Measurements from ENCODE around the gene KLHL7. TPM values are rescaled to one million over a fixed set of nuclear protein-coding genes. Genes with fewer than 3 reads are reported as not detected.
"Not testable (repeated sequence)": the region's sequence is repeated elsewhere in the genome, so short reads cannot be mapped to it uniquely, and the experiment has no call there.

KLHL7 gene
- total RNA-seq, 2 experiments from 2014 or later, result 18.1 to 20.8 TPM

DNA sequence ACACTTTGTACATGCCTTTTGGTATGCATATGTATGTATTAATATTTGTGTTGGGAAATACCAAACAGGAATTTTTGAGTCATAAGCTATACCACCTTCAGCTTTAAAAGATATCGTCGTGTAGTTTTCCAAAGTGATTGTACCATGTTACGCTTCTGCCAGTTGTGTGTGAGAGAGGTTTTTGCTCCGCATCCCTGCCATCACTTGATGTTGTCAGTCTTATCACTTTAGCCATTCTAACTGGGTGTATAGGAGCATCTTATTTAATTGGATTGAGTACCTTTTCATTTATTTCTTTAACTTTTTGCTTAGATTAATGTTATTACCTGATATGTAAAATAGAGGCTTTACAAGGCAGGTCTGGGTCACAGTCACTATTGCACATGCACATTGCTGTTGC is 3.4 kb downstream of the KLHL7 start:
- CTCF ChIA-PET, result interaction anchor here (1.4 kb wide), 1 partner anchor 23 kb away, joined by 5 read pairs; no protein-coding TSS in a partner anchor
- no peaks in the 10 kb centered on the region for H3K27me3 Mint-ChIP-seq

DNA sequence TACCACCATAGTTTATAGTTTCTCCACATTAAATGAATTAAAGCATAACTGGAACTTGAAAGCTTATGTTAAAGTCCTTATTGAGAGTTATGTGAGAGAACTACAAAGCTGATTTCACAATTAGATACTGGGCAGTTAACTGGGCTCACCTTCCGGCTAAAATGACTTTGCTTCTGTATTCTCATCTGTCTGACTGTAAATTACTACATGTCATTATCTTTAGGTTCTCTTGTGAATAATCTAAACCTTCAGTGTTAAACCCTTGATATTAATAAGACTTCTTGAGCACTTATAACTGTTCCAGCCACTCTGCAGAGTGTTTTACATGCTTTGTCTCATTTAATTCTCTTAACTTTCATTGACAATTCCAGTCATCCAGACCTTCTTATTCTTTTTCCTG is 3.9 kb downstream of the KLHL7 start:
- no peak overlapping the region for H3K4me3 Mint-ChIP-seq
- ChIA-PET POLR2A (no interaction called here), CTCF (interaction anchor here (1.4 kb wide), 1 partner anchor 23 kb away, joined by 5 read pairs; no protein-coding TSS in a partner anchor)
- no peak for DNase-seq
- intact Hi-C loops (cut with DNase I, micrococcal nuclease), result loop anchor here (5.0 to 10.0 kb wide), 2 partner anchors 425 to 1682 kb away; partner anchors contain the start of genes SP4 (in 1 of the 2) and TRA2A (in 1 of the 2)
- H3K27ac Mint-ChIP-seq, result no peak overlapping the region
- H3K36me3 Mint-ChIP-seq (ENCODE audit: low read depth), result peaks cover 2% of the 10 kb centered on the region
- ATAC-seq, result no peak
- H3K27me3 Mint-ChIP-seq, result no peaks in the 10 kb centered on the region
- peaks cover 37% of the 10 kb centered on the region for H3K4me1 Mint-ChIP-seq
- no peaks in the 10 kb centered on the region for H3K9me3 Mint-ChIP-seq (ENCODE audit: low read depth)

More for the DNA sequence above, 3.4 kb downstream of the KLHL7 start:
- H3K4me1 Mint-ChIP-seq, result peaks cover 37% of the 10 kb centered on the region
- H3K36me3 Mint-ChIP-seq (ENCODE audit: low read depth), result peaks cover 2% of the 10 kb centered on the region
- no peak overlapping the region for H3K4me3 Mint-ChIP-seq
- no peaks in the 10 kb centered on the region for H3K9me3 Mint-ChIP-seq (ENCODE audit: low read depth)
- H3K27ac Mint-ChIP-seq, result no peak overlapping the region
- POLR2A ChIA-PET, result no interaction called here
- DNase-seq, result no peak
- ATAC-seq, result no peak
- intact Hi-C loops (cut with DNase I, micrococcal nuclease), result loop anchor here (5.0 to 10.0 kb wide), 2 partner anchors 426 to 1682 kb away; partner anchors contain the start of genes SP4 (in 1 of the 2) and TRA2A (in 1 of the 2)

GRCh38 chr7:23114896-23115295 is 9.3 kb downstream of the KLHL7 start:
- Mint-ChIP-seq H3K36me3 (ENCODE audit: low read depth) (no peaks in the 10 kb centered on the region), H3K4me1 (peaks cover 10% of the 10 kb centered on the region), H3K4me3 (no peak overlapping the region), H3K9me3 (ENCODE audit: low read depth) (no peaks in the 10 kb centered on the region), H3K27ac (no peak overlapping the region), H3K27me3 (no peaks in the 10 kb centered on the region)
- DNase-seq (no peak), ATAC-seq (no peak)
- ChIA-PET POLR2A (interaction anchor here (0.5 kb wide), 1 partner anchor 10 kb away, joined by 3 read pairs; no protein-coding TSS in a partner anchor), CTCF (no interaction called here)
- intact Hi-C loops (cut with DNase I, micrococcal nuclease), result no loop called here

GRCh38 chr7:23115991-23116390 is 10.4 kb downstream of the KLHL7 start:
- no peak overlapping the region for H3K4me3 Mint-ChIP-seq
- DNase-seq (no peak), ATAC-seq (no peak)
- intact Hi-C loops (cut with DNase I, micrococcal nuclease), result no loop called here
- POLR2A ChIA-PET, result interaction anchor here (0.5 kb wide), 1 partner anchor 10 kb away, joined by 3 read pairs; no protein-coding TSS in a partner anchor
- H3K27me3 Mint-ChIP-seq, result no peaks in the 10 kb centered on the region
- H3K4me1 Mint-ChIP-seq, result peaks cover 9% of the 10 kb centered on the region
- no peaks in the 10 kb centered on the region for H3K9me3 Mint-ChIP-seq (ENCODE audit: low read depth)
- H3K27ac Mint-ChIP-seq, result no peak overlapping the region
- no peaks in the 10 kb centered on the region for H3K36me3 Mint-ChIP-seq (ENCODE audit: low read depth)
- CTCF ChIA-PET, result interaction anchor here (0.8 to 1.2 kb wide), 3 partner anchors 10 to 74 kb away, joined by 3 to 4 read pairs (median 3); partner anchors contain the start of gene KLHL7

- H3K4me1 Mint-ChIP-seq, result peaks cover 8% of the 10 kb centered on the region
- ChIA-PET CTCF (interaction anchor here (1.0 kb wide), 1 partner anchor 16 kb away, joined by 3 read pairs; no protein-coding TSS in a partner anchor), POLR2A (no interaction called here)
- no peaks in the 10 kb centered on the region for H3K36me3 Mint-ChIP-seq (ENCODE audit: low read depth)
- no peaks in the 10 kb centered on the region for H3K27me3 Mint-ChIP-seq
- H3K27ac Mint-ChIP-seq, result no peak overlapping the region
- intact Hi-C loops (cut with DNase I, micrococcal nuclease), result no loop called here
- H3K9me3 Mint-ChIP-seq (ENCODE audit: low read depth), result no peaks in the 10 kb centered on the region
- ATAC-seq (no peak), DNase-seq (no peak)
- no peak overlapping the region for H3K4me3 Mint-ChIP-seq
Measured at GRCh38 chr7:23117841-23118240, 12.3 kb downstream of the KLHL7 start.

GRCh38 chr7:23120106-23120505 is 14.5 kb downstream of the KLHL7 start:
- Mint-ChIP-seq H3K27ac (no peak overlapping the region), H3K9me3 (ENCODE audit: low read depth) (no peaks in the 10 kb centered on the region), H3K27me3 (no peaks in the 10 kb centered on the region), H3K36me3 (ENCODE audit: low read depth) (peaks cover 2% of the 10 kb centered on the region), H3K4me3 (no peak overlapping the region), H3K4me1 (peaks cover 5% of the 10 kb centered on the region)
- peak; percentile 14 for DNase-seq
- CTCF ChIA-PET, result no interaction called here
- peak; percentile 61 for ATAC-seq
- intact Hi-C loops (cut with DNase I, micrococcal nuclease), result no loop called here
- POLR2A ChIA-PET, result no interaction called here

DNA sequence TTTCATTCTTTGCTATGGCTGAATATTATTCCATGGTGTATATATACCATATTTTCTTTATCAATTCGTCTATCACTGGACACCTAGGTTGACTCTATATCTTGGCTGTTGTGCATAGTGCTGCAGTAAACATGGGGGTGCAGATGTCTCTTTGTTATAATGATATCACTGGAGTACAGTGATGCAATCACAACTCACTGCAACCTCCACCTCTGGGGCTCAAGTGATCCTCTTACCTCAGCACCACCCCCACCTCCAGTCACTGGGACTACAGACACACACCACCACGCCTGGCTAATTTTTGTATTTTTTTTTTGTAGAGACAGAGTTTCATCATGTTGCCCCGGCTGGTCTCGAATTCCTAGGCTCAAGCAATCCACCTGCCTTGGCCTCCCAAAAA is 15.6 kb downstream of the KLHL7 start:
- Mint-ChIP-seq H3K9me3 (ENCODE audit: low read depth) (no peaks in the 10 kb centered on the region), H3K36me3 (ENCODE audit: low read depth) (peaks cover 5% of the 10 kb centered on the region), H3K4me3 (no peak overlapping the region), H3K27me3 (no peaks in the 10 kb centered on the region), H3K4me1 (peaks cover 5% of the 10 kb centered on the region), H3K27ac (no peak overlapping the region)
- DNase-seq, result no peak
- CTCF ChIA-PET, result no interaction called here
- intact Hi-C loops (cut with DNase I, micrococcal nuclease), result no loop called here
- POLR2A ChIA-PET, result no interaction called here
- ATAC-seq, result no peak

DNA sequence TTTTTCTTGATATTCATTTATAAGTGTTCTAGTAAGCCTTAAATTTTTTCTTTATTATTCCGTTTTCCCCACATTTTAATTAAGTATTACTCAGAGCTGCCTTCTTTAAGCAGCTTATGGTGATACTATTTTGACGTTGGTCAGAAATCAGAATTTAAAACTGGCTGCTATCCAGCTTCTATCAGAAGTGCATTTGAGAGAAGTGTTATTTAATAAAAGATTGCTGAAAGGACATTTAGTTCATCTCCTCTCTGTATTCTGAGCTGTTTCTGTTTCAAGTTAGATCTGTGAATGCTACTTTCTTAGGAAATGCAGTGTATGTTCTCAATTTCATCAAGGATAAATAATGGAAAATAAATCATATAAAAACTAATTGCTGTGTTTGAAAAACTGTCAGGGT is 17.4 kb downstream of the KLHL7 start:
- intact Hi-C loops (cut with DNase I, micrococcal nuclease), result no loop called here
- POLR2A ChIA-PET, result no interaction called here
- H3K4me1 Mint-ChIP-seq, result peaks cover 6% of the 10 kb centered on the region

GRCh38 chr7:23123465-23123864 is 17.9 kb downstream of the KLHL7 start:
- CTCF ChIA-PET, result interaction anchor here (0.6 to 1.5 kb wide), 4 partner anchors 10 to 902 kb away, joined by 3 to 5 read pairs (median 4); no protein-coding TSS in a partner anchor
- intact Hi-C loops (cut with DNase I, micrococcal nuclease), result no loop called here

More for the DNA sequence above, 17.4 kb downstream of the KLHL7 start:
- peaks cover 17% of the 10 kb centered on the region for H3K36me3 Mint-ChIP-seq (ENCODE audit: low read depth)
- H3K4me3 Mint-ChIP-seq, result no peak overlapping the region
- CTCF ChIA-PET, result interaction anchor here (0.6 to 1.5 kb wide), 5 partner anchors 17 to 902 kb away, joined by 3 to 5 read pairs (median 3); no protein-coding TSS in a partner anchor
- no peak overlapping the region for H3K27ac Mint-ChIP-seq
- H3K27me3 Mint-ChIP-seq, result no peaks in the 10 kb centered on the region
- DNase-seq (no peak), ATAC-seq (no peak)
- H3K9me3 Mint-ChIP-seq (ENCODE audit: low read depth), result no peaks in the 10 kb centered on the region

DNA sequence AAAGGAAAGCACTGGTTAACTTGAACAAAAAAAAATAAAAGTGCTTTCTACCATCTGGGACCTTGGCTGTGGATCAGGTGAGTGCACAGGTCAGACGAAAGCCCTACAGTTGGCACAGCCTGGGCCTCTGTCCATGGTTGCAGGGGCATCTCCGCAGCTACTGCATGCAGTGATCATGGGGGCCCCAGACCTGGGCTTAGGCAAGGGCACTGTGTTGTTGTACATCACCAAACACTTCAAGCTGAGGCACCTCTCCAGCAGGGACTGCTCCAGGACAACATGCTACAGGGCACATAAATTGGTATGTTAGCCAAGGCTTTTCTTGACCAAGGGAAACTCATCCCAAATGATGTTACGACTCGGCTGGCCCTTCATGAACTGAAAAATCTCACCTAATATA is 23.5 kb downstream of the KLHL7 start:
- H3K4me1 Mint-ChIP-seq, result peaks cover 2% of the 10 kb centered on the region
- no peak overlapping the region for H3K4me3 Mint-ChIP-seq
- H3K27me3 Mint-ChIP-seq, result no peaks in the 10 kb centered on the region
- ATAC-seq, result no peak
- intact Hi-C loops (cut with DNase I, micrococcal nuclease), result no loop called here
- ChIA-PET POLR2A (no interaction called here), CTCF (interaction anchor here (0.5 to 0.9 kb wide), 2 partner anchors 43 to 306 kb away, joined by 3 read pairs; no protein-coding TSS in a partner anchor)
- no peak for DNase-seq
- peaks cover 29% of the 10 kb centered on the region for H3K36me3 Mint-ChIP-seq (ENCODE audit: low read depth)
- H3K27ac Mint-ChIP-seq, result no peak overlapping the region
- no peaks in the 10 kb centered on the region for H3K9me3 Mint-ChIP-seq (ENCODE audit: low read depth)

More at GRCh38 chr7:23123465-23123864, 17.9 kb downstream of the KLHL7 start:
- Mint-ChIP-seq H3K27ac (no peak overlapping the region), H3K4me3 (no peak overlapping the region), H3K27me3 (no peaks in the 10 kb centered on the region), H3K4me1 (peaks cover 8% of the 10 kb centered on the region), H3K36me3 (ENCODE audit: low read depth) (peaks cover 19% of the 10 kb centered on the region), H3K9me3 (ENCODE audit: low read depth) (no peaks in the 10 kb centered on the region)
- DNase-seq (no peak), ATAC-seq (no peak)
- POLR2A ChIA-PET, result no interaction called here

GRCh38 chr7:23131799-23132198 is 26.2 kb downstream of the KLHL7 start:
- H3K27me3 Mint-ChIP-seq; H3K27ac Mint-ChIP-seq; ATAC-seq; H3K9me3 Mint-ChIP-seq (ENCODE audit: low read depth); POLR2A ChIA-PET; CTCF ChIA-PET; H3K4me1 Mint-ChIP-seq; DNase-seq; H3K4me3 Mint-ChIP-seq; intact Hi-C loops (cut with DNase I, micrococcal nuclease): not testable (repeated sequence)
- peaks cover 19% of the 10 kb centered on the region for H3K36me3 Mint-ChIP-seq (ENCODE audit: low read depth)

DNA sequence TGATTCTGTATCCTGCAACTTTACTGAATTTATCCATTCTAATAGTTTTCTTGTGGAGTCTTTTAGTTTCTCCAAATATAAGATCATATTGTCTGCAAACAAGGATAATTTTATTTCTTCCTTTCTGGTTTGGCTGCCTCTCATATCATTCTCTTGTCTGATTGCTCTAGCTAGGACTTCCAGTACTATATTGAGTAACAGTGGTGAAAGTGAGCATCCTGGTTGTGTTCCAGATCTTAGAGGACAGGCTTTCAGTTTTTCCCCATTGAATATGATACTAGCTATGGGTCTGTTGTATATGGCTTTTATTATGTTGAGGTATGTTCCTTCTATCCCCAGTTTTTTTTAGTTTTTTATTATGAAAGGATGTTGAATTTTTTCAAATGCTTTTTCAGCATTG is 28.2 kb downstream of the KLHL7 start:
- Mint-ChIP-seq H3K4me1 (no peaks in the 10 kb centered on the region), H3K36me3 (ENCODE audit: low read depth) (peaks cover 7% of the 10 kb centered on the region), H3K9me3 (ENCODE audit: low read depth) (no peaks in the 10 kb centered on the region), H3K4me3 (no peak overlapping the region), H3K27me3 (no peaks in the 10 kb centered on the region), H3K27ac (no peak overlapping the region)
- intact Hi-C loops (cut with DNase I, micrococcal nuclease), result no loop called here
- ATAC-seq, result no peak
- POLR2A ChIA-PET, result no interaction called here
- CTCF ChIA-PET, result no interaction called here
- no peak for DNase-seq
